ENCODE results near the gene YIPF7. TPM values are rescaled to one million over a fixed set of nuclear protein-coding genes. Genes with fewer than 3 reads are reported as not detected.

Gene YIPF7
- total and polyA plus RNA-seq, 9 of the 15 experiments (the other 6 are each of a cell fraction or from before 2014, with no cell fraction given), result 0.14 TPM; not detected in 8

- TF ChIP-seq HMGXB4 (CRISPR knock-in tag; IDR thresholded peaks at IDR 0.05), result no peak
- TF ChIP-seq NR4A1 (CRISPR knock-in tag; IDR thresholded peaks at IDR 0.05), result no peak
- no peak for TF ChIP-seq NR4A1 (tag; IDR thresholded peaks at IDR 0.05)
- TF ChIP-seq SREBF1 (IDR thresholded peaks at IDR 0.05; ENCODE audit: borderline replicate concordance, low read depth, low read length), result no peak
- peak; percentile 46; the same call in 1 of the 2 replicates for TF ChIP-seq CBX1 (IDR thresholded peaks at IDR 0.05; ENCODE audit: low read depth)
- no peak for TF ChIP-seq TARDBP (IDR thresholded peaks at IDR 0.05)
- no peak for TF ChIP-seq ZNF830 (CRISPR knock-in tag; IDR thresholded peaks at IDR 0.05)
- TF ChIP-seq ZNF696 (CRISPR knock-in tag; conservative IDR thresholded peaks at IDR 0.05), result no peak
- no peak for TF ChIP-seq KDM2B (CRISPR knock-in tag; IDR thresholded peaks at IDR 0.05)
- TF ChIP-seq PRDM10 (IDR thresholded peaks at IDR 0.05; ENCODE audit: partially characterized antibody), result peak; percentile 29
- peak; percentile 70 for TF ChIP-seq CBFA2T2 (conservative IDR thresholded peaks at IDR 0.05)
- peak; percentile 97 for TF ChIP-seq DIDO1 (tag; IDR thresholded peaks at IDR 0.05; ENCODE audit: low read depth)
- TF ChIP-seq FOXO4 (CRISPR knock-in tag; IDR thresholded peaks at IDR 0.05), result no peak
- TF ChIP-seq TBL1XR1 (IDR thresholded peaks at IDR 0.05; ENCODE audit: low read length in 2 of 2), result peak in 1 of 2 experiments; percentile 84; a peak in 2 of 4 replicates
- no peak for TF ChIP-seq MEF2A (IDR thresholded peaks at IDR 0.05; ENCODE audit: control insufficient read depth, low read depth, low read length)
- TF ChIP-seq CXXC5 (CRISPR knock-in tag; IDR thresholded peaks at IDR 0.05), result peak; percentile 93
- TF ChIP-seq NFIX (CRISPR knock-in tag; IDR thresholded peaks at IDR 0.05; ENCODE audit: low read depth), result no peak
- no peak for TF ChIP-seq ZNF41 (CRISPR knock-in tag; conservative IDR thresholded peaks at IDR 0.05)
- TF ChIP-seq RBM14 (IDR thresholded peaks at IDR 0.05; ENCODE audit: borderline replicate concordance, insufficient read depth, low read depth, low read length), result no peak
- TF ChIP-seq XRCC3 (IDR thresholded peaks at IDR 0.05), result no peak
- TF ChIP-seq ZNF79 (CRISPR knock-in tag; IDR thresholded peaks at IDR 0.05; ENCODE audit: low read depth), result no peak
These were observed 26.9 kb upstream of the YIPF7 start, which contains the start of gene GUF1 (continued) for GRCh38 chr4:44678094-44679041.
